ENCODE measurements around the gene NRXN2.

NRXN2 gene

GRCh38 chr11:64686466-64687170 lies 36.4 kb downstream of the NRXN2 start:
- POLR2A ChIA-PET = no interaction called here

GRCh38 chr11:64685536-64685935 lies 37.5 kb downstream of the NRXN2 start:
- H3K27ac ChIP-seq (ENCODE audit: extremely low read depth, low read depth, low read length) = no peak overlapping the region
- H3K4me1 ChIP-seq (ENCODE audit: control insufficient read depth, insufficient read depth, low read length) = no peaks in the 10 kb centered on the region
- ChIA-PET CTCF (interaction anchor here (0.7 to 2.3 kb wide), 4 partner anchors 10 to 236 kb away, joined by 3 to 6 read pairs (median 4); no protein-coding TSS in a partner anchor), POLR2A (interaction anchor here (0.6 kb wide), 1 partner anchor 273 kb away, joined by 6 read pairs; no protein-coding TSS in a partner anchor)
- H3K4me3 ChIP-seq (ENCODE audit: low read depth, low read length) = no peak overlapping the region
- H3K9me3 ChIP-seq (ENCODE audit: control insufficient read depth, insufficient read depth, low read depth, low read length) = no peaks in the 10 kb centered on the region
- no peaks in the 10 kb centered on the region for H3K36me3 ChIP-seq (ENCODE audit: control insufficient read depth in 2 of 2, insufficient read depth in 1 of 2, low read length in 2 of 2)
- TF ChIP-seq ZNF791 (tag by site-specific recombination; IDR thresholded peaks at IDR 0.05) = no peak
- TF ChIP-seq KLF8 (tag by site-specific recombination; IDR thresholded peaks at IDR 0.05) = no peak
- TF ChIP-seq SP3 (tag by site-specific recombination; IDR thresholded peaks at IDR 0.05) = no peak
- no peak for TF ChIP-seq ZNF473 (tag by site-specific recombination; IDR thresholded peaks at IDR 0.05)
- no peak for TF ChIP-seq GFI1B (tag by site-specific recombination; IDR thresholded peaks at IDR 0.05)
- TF ChIP-seq KLF16 (tag by site-specific recombination; IDR thresholded peaks at IDR 0.05) = no peak
- no peak for TF ChIP-seq ZNF169 (tag by site-specific recombination; IDR thresholded peaks at IDR 0.05)
- TF ChIP-seq ZNF645 (tag by site-specific recombination; IDR thresholded peaks at IDR 0.05) = no peak
- no peak for TF ChIP-seq ZNF24 (tag by site-specific recombination; IDR thresholded peaks at IDR 0.05)
- no peak for TF ChIP-seq ZNF658 (tag by site-specific recombination; IDR thresholded peaks at IDR 0.05)
- no peak for TF ChIP-seq ZSCAN16 (tag by site-specific recombination; IDR thresholded peaks at IDR 0.05)
- TF ChIP-seq ZNF23 (tag by site-specific recombination; IDR thresholded peaks at IDR 0.05; ENCODE audit: borderline replicate concordance) = no peak
- no peak for TF ChIP-seq ZNF302 (tag by site-specific recombination; IDR thresholded peaks at IDR 0.05; ENCODE audit: low read depth)
- TF ChIP-seq ZNF639 (tag by site-specific recombination; IDR thresholded peaks at IDR 0.05) = no peak
- TF ChIP-seq ZNF184 (tag by site-specific recombination; IDR thresholded peaks at IDR 0.05) = no peak
- TF ChIP-seq HOXC10 (CRISPR knock-in tag; IDR thresholded peaks at IDR 0.05) = no peak

More at GRCh38 chr11:64686466-64687170, 36.4 kb downstream of the NRXN2 start:
- Histone ChIP-seq H3K4me3 (ENCODE audit: low read depth, low read length) (no peak overlapping the region), H3K9me3 (ENCODE audit: control insufficient read depth, insufficient read depth, low read depth, low read length) (no peaks in the 10 kb centered on the region), H3K36me3 (ENCODE audit: control insufficient read depth in 2 of 2, insufficient read depth in 1 of 2, low read length in 2 of 2) (no peaks in the 10 kb centered on the region), H3K4me1 (ENCODE audit: control insufficient read depth, insufficient read depth, low read length) (no peaks in the 10 kb centered on the region), H3K27ac (ENCODE audit: extremely low read depth, low read depth, low read length) (no peak overlapping the region)
- CTCF ChIA-PET = interaction anchor here (0.6 to 2.6 kb wide), 5 partner anchors 8 to 237 kb away, joined by 3 to 18 read pairs (median 3); no protein-coding TSS in a partner anchor
- no peak for TF ChIP-seq ZNF639 (tag by site-specific recombination; IDR thresholded peaks at IDR 0.05)

GRCh38 chr11:64684357-64684756 lies 38.6 kb downstream of the NRXN2 start:
- POLR2A ChIA-PET = no interaction called here

More at GRCh38 chr11:64684357-64684756, 38.6 kb downstream of the NRXN2 start:
- Histone ChIP-seq H3K4me3 (ENCODE audit: low read depth, low read length) (no peak overlapping the region), H3K9me3 (ENCODE audit: control insufficient read depth, insufficient read depth, low read depth, low read length) (no peaks in the 10 kb centered on the region), H3K27ac (ENCODE audit: extremely low read depth, low read depth, low read length) (no peak overlapping the region), H3K36me3 (ENCODE audit: control insufficient read depth in 2 of 2, insufficient read depth in 1 of 2, low read length in 2 of 2) (no peaks in the 10 kb centered on the region), H3K4me1 (ENCODE audit: control insufficient read depth, insufficient read depth, low read length) (no peaks in the 10 kb centered on the region)
- TF ChIP-seq ZFHX2 (tag by site-specific recombination; conservative IDR thresholded peaks at IDR 0.05) = peak; percentile 37; the same call in 1 of the 2 replicates
- TF ChIP-seq ZFP69B (tag by site-specific recombination; IDR thresholded peaks at IDR 0.05) = no peak
- no peak for TF ChIP-seq ZNF521 (tag by site-specific recombination; IDR thresholded peaks at IDR 0.05)
- TF ChIP-seq ZNF2 (tag by site-specific recombination; IDR thresholded peaks at IDR 0.05) = no peak
- TF ChIP-seq SCRT2 (tag by site-specific recombination; IDR thresholded peaks at IDR 0.05) = peak; percentile 89
- TF ChIP-seq ZBTB26 (tag by site-specific recombination; optimal IDR thresholded peaks at IDR 0.05) = no peak
- TF ChIP-seq ZNF350 (tag by site-specific recombination; IDR thresholded peaks at IDR 0.05) = no peak
- peak; percentile 44 for TF ChIP-seq EGR2 (tag by site-specific recombination; IDR thresholded peaks at IDR 0.05; ENCODE audit: low read depth)
- CTCF ChIA-PET = no interaction called here
